Cardiac muscle cell (in vitro differentiated cells and primary cell): ENCODE data around the gene SPATA4. TPM values are rescaled to one million over a fixed set of nuclear protein-coding genes. Genes with fewer than 3 reads are reported as not detected.

Experiments
- DNase-seq, 2 donors: peaks; one replicate each; pipeline versions ENCODE4 v3.0.0 to v3.0.0-alpha.2; 2010 to 2017; ENCODE audit warnings: low read depth in 1 of 2, low spot score in 1 of 2
- H3K27ac ChIP-seq: fragments of 200-600 bp; sonication (generic); 2 replicates; pipeline ENCODE4 v1.5.1; 2016
- H3K27me3 ChIP-seq: fragments of 200-600 bp; sonication (generic); 2 replicates; pipeline ENCODE4 v1.6.0; 2016; ENCODE audit warnings: control low read depth
- H3K36me3 ChIP-seq: fragments of 200-600 bp; sonication (generic); 2 replicates; pipeline ENCODE4 v1.5.1; 2016; ENCODE audit warnings: control low read depth
- H3K4me1 ChIP-seq: fragments of 200-600 bp; sonication (generic); 2 replicates; pipeline ENCODE4 v1.8.1; 2017; ENCODE audit warnings: low read depth, mild to moderate bottlenecking, mixed run types
- H3K4me3 ChIP-seq: fragments of 200-600 bp; sonication (generic); 2 replicates; pipeline ENCODE4 v1.5.1; 2016; ENCODE audit warnings: mild to moderate bottlenecking
- H3K9me3 ChIP-seq: fragments of 200-600 bp; sonication (generic); 2 replicates; pipeline ENCODE4 v1.5.1; 2017; ENCODE audit warnings: low read depth, mild to moderate bottlenecking, control low read depth
- CTCF ChIP-seq: IDR thresholded peaks from 2 replicates; pipeline ENCODE4 v1.5.1; 2012; ENCODE audit warnings: low read depth, mild to moderate bottlenecking, low read length
- polyA plus RNA-seq: library from polyadenylated mRNA; unstranded; fragments of >200 nt; fragmentation: Nextera tagmentation; extraction: Ambion mirVana; gene quantifications from 2 replicates; pipeline ENCODE4 v1.2.1, GENCODE V29; 2016
- total RNA-seq: library from RNA; depleted of rRNA; stranded (reverse); fragments of >200 nt; gene quantifications from 2 replicates; pipeline ENCODE4 v1.2.3, GENCODE V29; 2016

SPATA4 gene
- total and polyA plus RNA-seq, 2 experiments from 2014 or later = 0.63 to 2.2 TPM

- Histone ChIP-seq H3K27ac (no peak overlapping the region), H3K4me1 (no peaks in the 10 kb centered on the region), H3K27me3 (no peaks in the 10 kb centered on the region), H3K9me3 (no peaks in the 10 kb centered on the region), H3K4me3 (no peak overlapping the region), H3K36me3 (no peaks in the 10 kb centered on the region)
- TF ChIP-seq CTCF = no peak
- DNase-seq = peak in 1 of 2 donors; percentile 42
Measured at GRCh38 chr4:176185051-176185450, 10.3 kb downstream of the SPATA4 start.

DNA sequence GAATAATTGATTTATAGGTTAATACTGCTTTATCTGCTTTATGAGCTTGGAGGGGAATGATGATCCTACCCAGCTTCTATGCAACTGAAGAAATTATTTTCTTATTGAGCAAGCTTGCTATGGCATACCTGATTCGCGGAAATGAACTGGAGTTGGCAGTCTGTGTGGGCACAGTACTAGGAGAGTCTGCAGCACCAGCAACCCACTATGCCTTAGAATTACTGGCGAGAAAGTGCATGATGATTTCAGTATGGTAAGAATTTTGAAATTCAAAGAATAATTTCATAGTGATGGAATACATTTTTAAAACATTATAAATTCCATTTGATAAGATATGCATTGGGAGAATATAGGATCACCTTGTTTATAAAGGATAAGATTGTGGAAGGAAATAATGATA is 32.3 kb downstream of the SPATA4 start:
- H3K36me3 ChIP-seq = no peaks in the 10 kb centered on the region
- TF ChIP-seq CTCF = no peak

GRCh38 chr4:176156656-176157055 is 38.7 kb downstream of the SPATA4 start:
- H3K36me3 ChIP-seq = no peaks in the 10 kb centered on the region
- TF ChIP-seq CTCF = no peak
- peaks cover 3% of the 10 kb centered on the region for H3K4me1 ChIP-seq
- no peaks in the 10 kb centered on the region for H3K27me3 ChIP-seq
- H3K4me3 ChIP-seq = no peak overlapping the region
- H3K27ac ChIP-seq = no peak overlapping the region
- H3K9me3 ChIP-seq = no peaks in the 10 kb centered on the region
- peak in 1 of 2 donors; percentile 54 for DNase-seq

More for the DNA sequence above, 32.3 kb downstream of the SPATA4 start:
- Histone ChIP-seq H3K4me3 (no peak overlapping the region), H3K27me3 (no peaks in the 10 kb centered on the region), H3K4me1 (no peaks in the 10 kb centered on the region), H3K27ac (no peak overlapping the region), H3K9me3 (no peaks in the 10 kb centered on the region)
- no peak for DNase-seq

DNA sequence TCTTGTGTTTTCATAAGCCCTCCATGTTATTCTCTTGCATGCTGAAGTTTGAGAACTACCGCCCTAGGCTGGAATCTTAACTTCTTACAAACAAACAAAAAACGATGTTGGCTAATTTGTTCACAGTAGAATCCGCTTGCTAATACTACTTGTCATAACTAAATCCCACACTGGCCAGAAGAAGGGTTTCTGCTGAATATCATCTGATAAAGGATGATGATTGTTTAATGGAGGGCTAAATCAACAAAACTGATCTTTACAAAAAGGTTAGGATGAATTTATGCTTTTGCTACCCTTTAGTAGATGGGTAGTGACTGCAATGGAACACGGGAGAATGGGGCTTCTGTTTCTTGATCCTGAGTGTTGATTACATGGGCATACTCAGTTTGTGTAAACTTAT is 42.3 kb downstream of the SPATA4 start:
- H3K27ac ChIP-seq = no peak overlapping the region
- no peaks in the 10 kb centered on the region for H3K9me3 ChIP-seq
- DNase-seq = no peak
- no peaks in the 10 kb centered on the region for H3K27me3 ChIP-seq
- no peaks in the 10 kb centered on the region for H3K36me3 ChIP-seq
- TF ChIP-seq CTCF = no peak
- H3K4me1 ChIP-seq = peaks cover 22% of the 10 kb centered on the region
- H3K4me3 ChIP-seq = no peak overlapping the region

- Histone ChIP-seq H3K4me3 (no peak overlapping the region), H3K36me3 (no peaks in the 10 kb centered on the region), H3K9me3 (no peaks in the 10 kb centered on the region), H3K27me3 (no peaks in the 10 kb centered on the region), H3K27ac (peak overlapping the region; percentile 1), H3K4me1 (peaks cover 22% of the 10 kb centered on the region)
- no peak for TF ChIP-seq CTCF
- peak in 1 of 2 donors; percentile 9 for DNase-seq
Measured at GRCh38 chr4:176150704-176151103, 44.7 kb downstream of the SPATA4 start.

- no peak for TF ChIP-seq CTCF
- Histone ChIP-seq H3K9me3 (no peaks in the 10 kb centered on the region), H3K4me3 (no peak overlapping the region), H3K36me3 (no peaks in the 10 kb centered on the region), H3K4me1 (peaks cover 22% of the 10 kb centered on the region), H3K27ac (no peak overlapping the region), H3K27me3 (no peaks in the 10 kb centered on the region)
- DNase-seq = peak; percentile 44 to 45
Measured at GRCh38 chr4:176150356-176150682, 45.1 kb downstream of the SPATA4 start.
